H9 (cell line): ENCODE measurements around the gene TNFAIP2. TPM values are rescaled to one million over a fixed set of nuclear protein-coding genes. Genes with fewer than 3 reads are reported as not detected.

Experiments used
- DNase-seq: peaks from one replicate; pipeline ENCODE4 v3.0.0-alpha.2; 2017
- H2AFZ ChIP-seq: one replicate; pipeline ENCODE4 v1.6.1; 2013; ENCODE audit warnings: mild to moderate bottlenecking, low read length, control low read depth, moderate library complexity
- H2AK5ac ChIP-seq: 2 replicates; pipeline ENCODE4 v1.6.1; 2013; ENCODE audit warnings: low read length, control low read depth, mixed read lengths; ENCODE audit not compliant: insufficient read length
- H2BK120ac ChIP-seq: one replicate; pipeline ENCODE4 v1.6.1; 2013; ENCODE audit warnings: low read depth, mild to moderate bottlenecking, low read length, control low read depth, inconsistent platforms; ENCODE audit not compliant: poor library complexity, severe bottlenecking
- H2BK12ac ChIP-seq: 2 replicates; pipeline ENCODE4 v1.6.1; 2013; ENCODE audit warnings: low read length, control low read depth, mixed read lengths, low read depth; ENCODE audit not compliant: insufficient read length
- H2BK15ac ChIP-seq: 2 replicates; pipeline ENCODE4 v1.6.1; 2013; ENCODE audit warnings: low read depth, low read length, control low read depth
- H2BK20ac ChIP-seq: one replicate; pipeline ENCODE4 v1.6.1; 2013; ENCODE audit warnings: low read depth, mild to moderate bottlenecking, low read length, control low read depth, inconsistent platforms; ENCODE audit not compliant: poor library complexity, severe bottlenecking
- H2BK5ac ChIP-seq: 2 replicates; pipeline ENCODE4 v1.6.1; 2013; ENCODE audit warnings: low read length, control low read depth, mixed read lengths; ENCODE audit not compliant: insufficient read length
- H3K14ac ChIP-seq: 2 replicates; pipeline ENCODE4 v1.6.1; 2013; ENCODE audit warnings: low read length, control low read depth; ENCODE audit not compliant: insufficient read depth
- H3K18ac ChIP-seq: 2 replicates; pipeline ENCODE4 v1.6.1; 2013; ENCODE audit warnings: low read depth, mild to moderate bottlenecking, mixed read lengths, low read length, control low read depth; ENCODE audit not compliant: insufficient read length
- H3K23ac ChIP-seq: 2 replicates; pipeline ENCODE4 v1.6.1; 2013; ENCODE audit warnings: low read length, control low read depth, mixed read lengths, low read depth; ENCODE audit not compliant: insufficient read length
- H3K23me2 ChIP-seq: 2 replicates; pipeline ENCODE4 v1.6.1; 2013; ENCODE audit warnings: low read depth, mild to moderate bottlenecking, mixed read lengths, low read length, control low read depth; ENCODE audit not compliant: insufficient read length, poor library complexity, severe bottlenecking
- H3K27ac ChIP-seq: 2 replicates; pipeline ENCODE4 v1.5.1; 2013; ENCODE audit warnings: low read length, control low read depth, mixed read lengths, low read depth; ENCODE audit not compliant: insufficient read length
- H3K27me3 ChIP-seq: 2 replicates; pipeline ENCODE4 v1.6.1; 2013; ENCODE audit warnings: low read length, control low read depth, inconsistent platforms; ENCODE audit not compliant: insufficient read depth
- H3K4ac ChIP-seq: 2 replicates; pipeline ENCODE4 v1.6.1; 2013; ENCODE audit warnings: low read depth, mild to moderate bottlenecking, control low read depth, inconsistent platforms, low read length, moderate library complexity
- H3K4me1 ChIP-seq: 2 replicates; pipeline ENCODE4 v1.6.1; 2013; ENCODE audit warnings: low read length, control low read depth, inconsistent platforms; ENCODE audit not compliant: insufficient read depth
- H3K4me2 ChIP-seq: 2 replicates; pipeline ENCODE4 v1.6.1; 2013; ENCODE audit warnings: low read length, control low read depth, mixed read lengths; ENCODE audit not compliant: insufficient read length, insufficient read depth
- H3K56ac ChIP-seq: 2 replicates; pipeline ENCODE4 v1.6.1; 2013; ENCODE audit warnings: low read depth, mild to moderate bottlenecking, mixed read lengths, low read length, control low read depth; ENCODE audit not compliant: insufficient read length
- H3K79me1 ChIP-seq: 2 replicates; pipeline ENCODE4 v1.6.1; 2013; ENCODE audit warnings: low read depth, mild to moderate bottlenecking, moderate library complexity, low read length, control low read depth, inconsistent platforms; ENCODE audit not compliant: insufficient read depth, poor library complexity, severe bottlenecking
- H3K79me2 ChIP-seq: 2 replicates; pipeline ENCODE4 v1.6.1; 2013; ENCODE audit warnings: low read length, control low read depth, inconsistent platforms; ENCODE audit not compliant: insufficient read depth
- H3K9ac ChIP-seq: 2 replicates; pipeline ENCODE4 v1.6.1; 2013; ENCODE audit warnings: low read length, control low read depth, mixed read lengths; ENCODE audit not compliant: insufficient read length; ENCODE audit errors: extremely low read depth
- H3K9me3 ChIP-seq: one replicate; pipeline ENCODE4 v1.6.1; 2013; ENCODE audit warnings: low read depth, low read length, inconsistent platforms; ENCODE audit not compliant: control insufficient read depth
- H3T11ph ChIP-seq: one replicate; pipeline ENCODE4 v1.6.1; 2013; ENCODE audit warnings: mild to moderate bottlenecking, low read length, control low read depth, inconsistent platforms
- H4K20me1 ChIP-seq: one replicate; pipeline ENCODE4 v1.6.1; 2013; ENCODE audit not compliant: control insufficient read depth, insufficient read length, insufficient read depth
- H4K5ac ChIP-seq: 2 replicates; pipeline ENCODE4 v1.6.1; 2013; ENCODE audit warnings: low read depth, mild to moderate bottlenecking, mixed read lengths, low read length, control low read depth; ENCODE audit not compliant: insufficient read length
- H4K8ac ChIP-seq: replicated peaks from 2 replicates; pipeline ENCODE4 v1.6.1; 2013; ENCODE audit warnings: low read length, control low read depth, mixed read lengths, low read depth; ENCODE audit not compliant: insufficient read length
- H4K91ac ChIP-seq: 2 replicates; pipeline ENCODE4 v1.6.1; 2013; ENCODE audit warnings: low read depth, mild to moderate bottlenecking, moderate library complexity, mixed read lengths, low read length, control low read depth; ENCODE audit not compliant: insufficient read length
- H3K27ac Mint-ChIP-seq, 3 experiments: 2 replicates in 2 of 3; 3 replicates in 1 of 3; pipeline ENCODE4 v1.8.0; 2020 to 2021; ENCODE audit warnings: mixed read lengths in 3 of 3, mild to moderate bottlenecking in 1 of 3, moderate library complexity in 1 of 3
- H3K27me3 Mint-ChIP-seq: 2 replicates; pipeline ENCODE4 v1.8.0; 2021; ENCODE audit warnings: low read depth, mild to moderate bottlenecking, moderate library complexity, mixed read lengths
- H3K36me3 Mint-ChIP-seq, 3 experiments: 2 replicates in 2 of 3; 3 replicates in 1 of 3; pipeline ENCODE4 v1.8.0; 2020 to 2021; ENCODE audit warnings: low read depth in 3 of 3, mixed read lengths in 3 of 3; ENCODE audit not compliant: insufficient read depth in 1 of 3
- H3K4me1 Mint-ChIP-seq, 2 experiments: 2 replicates each; pipeline ENCODE4 v1.8.0; 2020; ENCODE audit warnings: mixed read lengths in 2 of 2
- H3K4me3 Mint-ChIP-seq, 2 experiments: 2 replicates in 1 of 2; 3 replicates in 1 of 2; pipeline ENCODE4 v1.8.0; 2020 to 2021; ENCODE audit warnings: mild to moderate bottlenecking in 2 of 2, mixed read lengths in 2 of 2, moderate library complexity in 1 of 2
- H3K9me3 Mint-ChIP-seq, 2 experiments: 2 replicates in 1 of 2; 3 replicates in 1 of 2; pipeline ENCODE4 v1.8.0; 2020; ENCODE audit warnings: mild to moderate bottlenecking in 2 of 2, mixed read lengths in 2 of 2, moderate library complexity in 1 of 2
- WGBS: extraction: QIAGEN DNeasy Blood & Tissue Kit; methylation state at CpG from one replicate; pipeline ENCODE4 v1.1.7; 2013; ENCODE audit warnings: missing lambda C conversion rate, low lambda C conversion rate, mixed read lengths; ENCODE audit not compliant: insufficient read length; ENCODE audit errors: extremely low coverage; 5-methylcytosine and 5-hydroxymethylcytosine counted together
- total RNA-seq: library from RNA; stranded (reverse); gene quantifications from 2 replicates; pipeline ENCODE4 v1.2.1, GENCODE V29; 2021
- TF ChIP-seq, protein P1 (sequence below): fragments of 200-600 bp; sonication (generic); conservative IDR thresholded peaks from 3 replicates; pipeline ENCODE4 v1.8.0; 2021; ENCODE audit warnings: antibody characterized with exemption, mild to moderate bottlenecking

The TNFAIP2 gene
- total RNA-seq, 1 experiment from 2014 or later: 29.3 TPM

DNA sequence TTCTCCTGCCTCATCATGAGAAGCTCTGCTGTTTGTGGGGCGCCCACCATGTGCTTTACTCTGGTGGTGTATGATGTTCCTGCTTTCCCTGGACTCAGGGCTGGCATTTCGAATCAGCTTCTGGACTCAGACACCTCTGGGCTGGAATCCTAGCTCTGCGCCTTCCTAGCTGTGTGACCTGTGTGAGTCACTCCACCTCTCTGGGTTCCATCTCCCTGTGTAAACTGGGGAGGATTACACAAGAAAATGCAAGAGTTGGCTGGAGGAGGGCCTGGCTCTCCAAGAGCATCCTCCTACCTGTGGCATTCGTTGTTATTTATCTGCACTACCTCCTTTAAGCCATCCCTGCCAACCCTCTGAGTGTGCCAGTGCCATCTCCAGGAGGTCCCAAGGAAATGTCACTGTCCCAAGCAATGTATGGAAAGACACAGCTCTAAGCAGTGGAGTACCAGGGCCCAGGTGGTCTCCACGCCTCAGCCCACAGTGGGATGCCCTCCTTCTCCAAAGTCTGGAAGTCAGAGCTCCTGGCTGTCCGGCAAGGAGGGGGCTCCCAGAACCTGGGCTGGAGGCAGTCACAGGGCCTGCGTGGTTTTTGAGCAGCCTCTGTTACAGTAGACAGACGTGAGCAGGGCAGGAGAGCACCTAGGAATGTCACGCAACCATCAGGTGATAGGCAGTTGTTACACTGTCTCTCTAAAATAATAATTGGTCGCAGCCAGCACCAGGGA is 7.3 kb upstream of the TNFAIP2 start:
- no peak overlapping the region for H3K4me2 ChIP-seq
- no peaks in the 10 kb centered on the region for H3K23me2 ChIP-seq
- no peak overlapping the region for H2AK5ac ChIP-seq
- no peaks in the 10 kb centered on the region for H4K20me1 ChIP-seq
- H2AFZ ChIP-seq: no peak overlapping the region
- H3K27me3 ChIP-seq: no peaks in the 10 kb centered on the region
- no peak overlapping the region for H3K18ac ChIP-seq
- no peak overlapping the region for H2BK20ac ChIP-seq
- no peak overlapping the region for H3K9ac ChIP-seq
- peaks cover 4% of the 10 kb centered on the region; the same call in 1 of the 2 replicates for H3K4me1 ChIP-seq
- no peak overlapping the region for H4K91ac ChIP-seq
- peaks cover 6 to 25% of the 10 kb centered on the region in 2 experiments for H3K4me1 Mint-ChIP-seq
- no peak overlapping the region for H3K56ac ChIP-seq
- H4K8ac ChIP-seq: no peak overlapping the region
- no peak overlapping the region for H2BK12ac ChIP-seq
- no peak overlapping the region for H3K23ac ChIP-seq
- no peak overlapping the region for H3K27ac ChIP-seq
- H3K79me2 ChIP-seq: no peaks in the 10 kb centered on the region
- no peak overlapping the region for H3K14ac ChIP-seq
- H3K4ac ChIP-seq: no peak overlapping the region
- no peak overlapping the region for H3T11ph ChIP-seq
- H2BK120ac ChIP-seq: no peak overlapping the region
- H3K9me3 Mint-ChIP-seq: no peaks in the 10 kb centered on the region
- TF ChIP-seq, protein P1, sequence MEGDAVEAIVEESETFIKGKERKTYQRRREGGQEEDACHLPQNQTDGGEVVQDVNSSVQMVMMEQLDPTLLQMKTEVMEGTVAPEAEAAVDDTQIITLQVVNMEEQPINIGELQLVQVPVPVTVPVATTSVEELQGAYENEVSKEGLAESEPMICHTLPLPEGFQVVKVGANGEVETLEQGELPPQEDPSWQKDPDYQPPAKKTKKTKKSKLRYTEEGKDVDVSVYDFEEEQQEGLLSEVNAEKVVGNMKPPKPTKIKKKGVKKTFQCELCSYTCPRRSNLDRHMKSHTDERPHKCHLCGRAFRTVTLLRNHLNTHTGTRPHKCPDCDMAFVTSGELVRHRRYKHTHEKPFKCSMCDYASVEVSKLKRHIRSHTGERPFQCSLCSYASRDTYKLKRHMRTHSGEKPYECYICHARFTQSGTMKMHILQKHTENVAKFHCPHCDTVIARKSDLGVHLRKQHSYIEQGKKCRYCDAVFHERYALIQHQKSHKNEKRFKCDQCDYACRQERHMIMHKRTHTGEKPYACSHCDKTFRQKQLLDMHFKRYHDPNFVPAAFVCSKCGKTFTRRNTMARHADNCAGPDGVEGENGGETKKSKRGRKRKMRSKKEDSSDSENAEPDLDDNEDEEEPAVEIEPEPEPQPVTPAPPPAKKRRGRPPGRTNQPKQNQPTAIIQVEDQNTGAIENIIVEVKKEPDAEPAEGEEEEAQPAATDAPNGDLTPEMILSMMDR: no peak
- no CpG with 5 or more reads among the region's 10 CpGs for WGBS
- no peaks in the 10 kb centered on the region for H3K36me3 Mint-ChIP-seq
- no peak overlapping the region for H2BK15ac ChIP-seq
- no peaks in the 10 kb centered on the region for H3K79me1 ChIP-seq
- peak overlapping the region in 1 of 3 experiments; percentile 69; a peak in 1 of 7 replicates for H3K27ac Mint-ChIP-seq
- no peaks in the 10 kb centered on the region for H3K9me3 ChIP-seq
- no peak overlapping the region for H3K4me3 Mint-ChIP-seq
- no peak overlapping the region for H4K5ac ChIP-seq
- no peak for DNase-seq
- H3K27me3 Mint-ChIP-seq: peaks cover under 1% of the 10 kb centered on the region; the same call in 1 of the 2 replicates
- H2BK5ac ChIP-seq: no peak overlapping the region
